WTC11 (cell line): ENCODE data around the gene S1PR2.

Experiments
- ATF1 ChIP-seq: sonication (generic); formaldehyde crosslinking; IDR thresholded peaks from 2 replicates; pipeline ENCODE4 v1.8.1; 2023; ENCODE audit warnings: mild to moderate bottlenecking, moderate library complexity, missing genetic modification reagents
- ATF6 ChIP-seq: sonication (generic); formaldehyde crosslinking; IDR thresholded peaks from 2 replicates; pipeline ENCODE4 v1.8.1; 2023; ENCODE audit warnings: mild to moderate bottlenecking, missing genetic modification reagents
- CREM ChIP-seq: sonication (generic); formaldehyde crosslinking; IDR thresholded peaks from 2 replicates; pipeline ENCODE4 v1.8.1; 2022; ENCODE audit warnings: mild to moderate bottlenecking, missing genetic modification reagents, moderate library complexity
- CTCF ChIP-seq: fragments of 200-600 bp; IDR thresholded peaks from 2 replicates; pipeline ENCODE4 v1.8.0; 2022; ENCODE audit warnings: antibody characterized with exemption
- ELF4 ChIP-seq: sonication (generic); formaldehyde crosslinking; IDR thresholded peaks from 2 replicates; pipeline ENCODE4 v1.8.1; 2022; ENCODE audit warnings: low read depth, mild to moderate bottlenecking, moderate library complexity, missing genetic modification reagents
- ETV6 ChIP-seq: sonication (generic); formaldehyde crosslinking; IDR thresholded peaks from 2 replicates; pipeline ENCODE4 v1.8.1; 2022; ENCODE audit warnings: mild to moderate bottlenecking, missing genetic modification reagents
- IRF1 ChIP-seq: sonication (generic); formaldehyde crosslinking; IDR thresholded peaks from 2 replicates; pipeline ENCODE4 v1.8.0; 2023; ENCODE audit warnings: missing genetic modification reagents
- JUN ChIP-seq: sonication (generic); formaldehyde crosslinking; IDR thresholded peaks from 2 replicates; pipeline ENCODE4 v1.8.0; 2023; ENCODE audit warnings: mild to moderate bottlenecking, missing genetic modification reagents
- NR3C1 ChIP-seq: sonication (generic); formaldehyde crosslinking; conservative IDR thresholded peaks from 2 replicates; pipeline ENCODE4 v1.8.1; 2023; ENCODE audit warnings: low read depth, mild to moderate bottlenecking, missing genetic modification reagents
- RELA ChIP-seq: sonication (generic); formaldehyde crosslinking; IDR thresholded peaks from 2 replicates; pipeline ENCODE4 v1.8.1; 2022; ENCODE audit warnings: missing genetic modification reagents, mild to moderate bottlenecking, borderline replicate concordance
- USF2 ChIP-seq: sonication (generic); formaldehyde crosslinking; IDR thresholded peaks from 2 replicates; pipeline ENCODE4 v1.8.1; 2023; ENCODE audit warnings: mild to moderate bottlenecking, missing genetic modification reagents, moderate library complexity
- TF ChIP-seq, protein P1 (sequence below): sonication (generic); formaldehyde crosslinking; IDR thresholded peaks from 2 replicates; pipeline ENCODE4 v1.8.1; 2022; ENCODE audit warnings: low read depth, missing genetic modification reagents, borderline replicate concordance
- TF ChIP-seq, protein P2 (sequence below): sonication (generic); formaldehyde crosslinking; IDR thresholded peaks from 2 replicates; pipeline ENCODE4 v1.8.0; 2022; ENCODE audit warnings: mild to moderate bottlenecking, missing genetic modification reagents
- TF ChIP-seq, protein P3 (sequence below): sonication (generic); formaldehyde crosslinking; IDR thresholded peaks from 2 replicates; pipeline ENCODE4 v1.8.0; 2022; ENCODE audit warnings: mild to moderate bottlenecking, missing genetic modification reagents

- TF ChIP-seq, protein P1, sequence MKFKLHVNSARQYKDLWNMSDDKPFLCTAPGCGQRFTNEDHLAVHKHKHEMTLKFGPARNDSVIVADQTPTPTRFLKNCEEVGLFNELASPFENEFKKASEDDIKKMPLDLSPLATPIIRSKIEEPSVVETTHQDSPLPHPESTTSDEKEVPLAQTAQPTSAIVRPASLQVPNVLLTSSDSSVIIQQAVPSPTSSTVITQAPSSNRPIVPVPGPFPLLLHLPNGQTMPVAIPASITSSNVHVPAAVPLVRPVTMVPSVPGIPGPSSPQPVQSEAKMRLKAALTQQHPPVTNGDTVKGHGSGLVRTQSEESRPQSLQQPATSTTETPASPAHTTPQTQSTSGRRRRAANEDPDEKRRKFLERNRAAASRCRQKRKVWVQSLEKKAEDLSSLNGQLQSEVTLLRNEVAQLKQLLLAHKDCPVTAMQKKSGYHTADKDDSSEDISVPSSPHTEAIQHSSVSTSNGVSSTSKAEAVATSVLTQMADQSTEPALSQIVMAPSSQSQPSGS (CRISPR knock-in tag), result no peak
- no peak for TF ChIP-seq ETV6 (CRISPR knock-in tag)
- no peak for TF ChIP-seq NR3C1 (CRISPR knock-in tag)
- no peak for TF ChIP-seq CTCF
- no peak for TF ChIP-seq USF2 (CRISPR knock-in tag)
- TF ChIP-seq ELF4 (CRISPR knock-in tag), result no peak
- TF ChIP-seq ATF1, result no peak
- no peak for TF ChIP-seq RELA (CRISPR knock-in tag)
- no peak for TF ChIP-seq CREM (CRISPR knock-in tag)
- TF ChIP-seq, protein P2, sequence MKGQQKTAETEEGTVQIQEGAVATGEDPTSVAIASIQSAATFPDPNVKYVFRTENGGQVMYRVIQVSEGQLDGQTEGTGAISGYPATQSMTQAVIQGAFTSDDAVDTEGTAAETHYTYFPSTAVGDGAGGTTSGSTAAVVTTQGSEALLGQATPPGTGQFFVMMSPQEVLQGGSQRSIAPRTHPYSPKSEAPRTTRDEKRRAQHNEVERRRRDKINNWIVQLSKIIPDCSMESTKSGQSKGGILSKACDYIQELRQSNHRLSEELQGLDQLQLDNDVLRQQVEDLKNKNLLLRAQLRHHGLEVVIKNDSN (CRISPR knock-in tag), result no peak
- no peak for TF ChIP-seq JUN (CRISPR knock-in tag)
- TF ChIP-seq, protein P3, sequence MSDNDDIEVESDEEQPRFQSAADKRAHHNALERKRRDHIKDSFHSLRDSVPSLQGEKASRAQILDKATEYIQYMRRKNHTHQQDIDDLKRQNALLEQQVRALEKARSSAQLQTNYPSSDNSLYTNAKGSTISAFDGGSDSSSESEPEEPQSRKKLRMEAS, result no peak
- TF ChIP-seq IRF1 (CRISPR knock-in tag), result no peak
- TF ChIP-seq ATF6 (CRISPR knock-in tag), result no peak
Observed at GRCh38 chr19:10262771-10263170, 31.6 kb upstream of the S1PR2 start.
